HG03135 (cell line): Measurements from ENCODE around the gene TTLL10.

ENCODE experiments used
- ATAC-seq: cut with Tn5 transposase; IDR thresholded peaks from one replicate; pipeline ENCODE4 v1.9.1; 2021; ENCODE audit warnings: mild to moderate bottlenecking, moderate library complexity; ENCODE audit not compliant: unreplicated experiment

The TTLL10 gene

GRCh38 chr1:1173793-1174415 lies at the start of gene TTLL10:
Gene TTLL10, plus strand, starts transcription at chr1:1173880. Its CDS starts 5,336 bp downstream, at chr1:1179216.
- ATAC-seq, result no peak

- ATAC-seq, result no peak
Observed at GRCh38 chr1:1124508-1124785, 49.2 kb upstream of the TTLL10 start.

- ATAC-seq, result no peak
Observed at GRCh38 chr1:1124786-1125642, 48.7 kb upstream of the TTLL10 start.

DNA sequence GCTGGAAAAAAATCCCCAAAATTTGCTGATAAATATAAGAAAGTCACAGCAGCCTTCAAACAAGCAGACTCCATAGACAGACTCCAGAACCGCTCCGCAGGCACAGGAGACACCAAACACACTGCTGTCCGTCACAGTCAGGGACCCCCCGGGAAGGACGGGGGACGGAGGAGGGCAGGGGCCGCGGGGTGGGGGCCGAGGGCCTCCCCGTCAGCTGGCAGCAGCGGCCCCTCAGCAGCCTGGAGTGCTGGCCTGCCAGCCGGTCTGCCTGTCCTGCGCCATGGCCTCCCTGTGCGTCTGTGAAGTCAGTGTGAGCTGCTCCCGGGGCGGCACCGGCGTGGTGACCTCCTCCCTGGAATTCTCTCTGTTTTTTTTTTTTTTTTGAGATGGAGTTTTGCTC lies 47.7 kb upstream of the TTLL10 start:
- ATAC-seq, result no peak

DNA sequence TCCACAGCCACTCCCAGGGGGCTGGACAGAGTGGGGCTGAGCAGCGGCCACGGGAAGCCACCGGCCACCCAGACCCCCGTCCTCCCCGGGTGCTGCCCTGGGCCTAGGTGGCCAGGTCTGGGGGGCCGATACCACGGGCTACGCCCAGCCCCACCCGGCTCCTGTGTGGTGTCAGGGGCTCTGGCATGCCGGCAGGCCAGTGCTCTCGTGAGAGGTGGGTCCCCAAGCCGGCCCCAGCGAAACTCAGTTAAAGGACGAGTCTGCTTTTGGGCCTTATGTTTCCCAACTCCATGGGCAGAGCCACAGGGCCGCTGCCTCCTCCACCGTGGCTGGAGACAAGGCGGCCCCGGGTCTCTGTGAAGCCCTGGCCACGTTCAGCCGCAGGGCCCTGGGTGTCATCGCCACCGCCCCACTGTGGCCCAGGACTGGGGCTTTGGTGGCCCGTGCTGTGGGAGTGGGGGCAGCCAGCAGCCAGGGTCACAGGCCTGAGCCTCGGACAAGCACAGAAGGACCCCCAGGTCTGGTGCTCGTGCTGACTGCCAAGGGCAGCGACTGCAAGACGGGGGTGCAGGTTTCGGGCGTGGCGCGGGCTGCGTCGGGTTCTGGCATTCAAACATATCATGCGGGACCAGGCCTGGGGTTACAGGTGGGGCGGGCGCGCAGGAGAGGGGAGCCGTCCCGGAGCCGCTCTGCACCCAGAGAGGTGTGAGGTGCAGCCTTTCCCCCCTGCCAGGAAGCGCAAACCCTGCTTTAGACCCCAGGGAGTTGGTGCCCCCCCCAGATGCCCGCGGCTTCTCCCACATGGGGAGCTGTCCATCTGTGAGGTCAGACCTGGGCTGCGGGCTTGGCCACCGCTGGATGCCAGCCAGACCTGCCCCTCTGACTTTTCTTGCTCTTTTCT lies 45.9 kb upstream of the TTLL10 start:
- no peak for ATAC-seq

DNA sequence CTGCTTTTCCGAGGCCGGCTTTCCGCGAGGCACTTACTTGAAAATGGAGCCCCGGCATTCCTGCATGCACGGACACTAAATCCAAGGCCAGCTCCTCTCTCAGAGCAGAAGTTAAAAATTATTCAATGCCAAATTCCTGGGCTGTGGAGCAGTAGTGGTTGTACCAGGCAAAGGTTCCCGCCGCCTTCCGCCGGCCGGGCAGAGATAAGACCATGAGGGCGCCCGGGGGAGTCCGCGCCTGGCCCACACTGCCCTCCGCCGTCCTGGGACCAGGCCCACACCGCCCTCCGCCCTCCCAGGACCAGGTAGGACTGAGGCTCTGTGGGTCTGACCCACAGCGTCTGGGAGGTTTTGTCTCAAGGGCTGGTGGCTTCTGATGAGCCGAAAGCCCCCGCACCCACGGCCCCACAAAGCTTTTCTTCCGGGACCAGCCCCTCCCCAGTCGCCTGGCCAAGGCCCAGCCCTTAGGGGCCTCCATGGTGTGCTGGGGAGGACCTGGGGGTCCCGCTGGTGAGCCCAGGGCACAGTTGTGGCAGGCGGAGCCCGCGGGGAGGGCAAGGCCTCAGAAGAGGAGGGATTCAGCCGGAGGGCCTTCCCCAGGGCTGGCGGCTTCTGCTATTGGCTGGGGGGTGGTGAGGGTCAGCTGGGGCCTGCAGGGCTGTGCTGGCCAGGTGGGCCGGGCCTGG lies 45.1 kb upstream of the TTLL10 start:
- ATAC-seq, result no peak

DNA sequence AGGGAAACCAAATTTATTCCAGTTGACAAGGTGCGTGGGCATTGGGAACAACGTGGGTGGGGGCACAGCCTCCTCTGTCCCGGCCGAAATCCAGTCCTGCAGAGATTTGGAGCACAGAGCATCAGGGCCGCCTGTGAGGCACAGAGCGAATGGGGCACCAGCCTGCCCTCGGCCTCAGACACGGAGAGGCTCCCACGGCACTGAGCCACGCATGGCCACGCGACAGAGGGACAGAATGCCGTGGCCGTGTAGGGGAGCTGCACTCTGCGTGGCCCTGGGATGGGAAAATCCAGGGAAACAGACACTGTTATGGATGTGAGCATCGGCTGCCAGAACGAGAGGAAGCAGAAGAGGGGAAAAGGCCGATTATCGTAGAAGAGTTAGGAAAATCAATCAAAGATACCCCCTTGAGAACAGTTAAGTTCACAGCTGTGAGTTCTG lies 44.3 kb upstream of the TTLL10 start:
- ATAC-seq, result no peak

DNA sequence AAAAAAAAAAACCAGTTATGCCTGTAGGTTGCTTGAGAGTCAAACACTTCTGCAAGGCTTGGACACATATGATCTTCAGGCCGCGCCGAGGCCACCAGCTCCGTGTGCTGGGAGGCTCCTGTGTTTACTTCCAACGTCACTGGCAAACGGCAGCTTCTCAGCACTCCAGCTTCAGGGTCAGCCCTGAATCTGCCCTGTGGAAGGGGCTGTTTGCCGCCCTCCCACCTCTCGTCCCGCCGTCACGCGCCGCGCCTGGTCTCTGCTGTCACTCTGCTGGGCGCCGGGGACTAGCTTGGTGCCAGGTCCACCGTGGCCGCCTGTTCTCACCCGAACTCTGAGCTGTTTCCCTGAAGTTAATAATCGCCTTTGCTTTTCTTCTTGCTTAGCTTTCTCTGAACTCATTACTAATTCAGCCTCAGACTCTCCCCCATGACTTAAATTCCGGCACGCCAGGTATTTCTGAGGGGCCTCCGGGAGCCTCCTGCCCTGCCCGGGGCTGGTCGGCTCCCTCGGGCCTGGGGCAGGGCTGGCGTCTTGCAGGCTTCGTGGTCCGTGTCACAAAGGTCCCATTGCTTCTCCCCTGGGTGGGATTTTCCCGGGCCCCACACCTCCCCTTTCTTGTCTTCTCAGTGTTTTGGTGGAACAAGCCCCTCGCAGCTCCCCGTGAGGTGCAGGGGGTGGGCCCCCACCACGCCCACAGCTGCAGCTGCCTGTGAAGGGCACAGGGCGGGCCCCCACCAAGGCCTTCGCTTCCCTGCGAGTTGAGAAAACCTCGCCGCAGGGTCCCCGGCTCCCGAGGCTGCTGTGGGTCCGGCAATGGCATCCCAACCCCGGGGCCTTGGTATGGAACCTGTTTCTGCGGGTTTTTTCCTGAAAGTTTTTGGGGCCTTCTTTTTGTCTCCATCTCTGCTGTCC lies 43.2 kb upstream of the TTLL10 start:
- ATAC-seq, result no peak

DNA sequence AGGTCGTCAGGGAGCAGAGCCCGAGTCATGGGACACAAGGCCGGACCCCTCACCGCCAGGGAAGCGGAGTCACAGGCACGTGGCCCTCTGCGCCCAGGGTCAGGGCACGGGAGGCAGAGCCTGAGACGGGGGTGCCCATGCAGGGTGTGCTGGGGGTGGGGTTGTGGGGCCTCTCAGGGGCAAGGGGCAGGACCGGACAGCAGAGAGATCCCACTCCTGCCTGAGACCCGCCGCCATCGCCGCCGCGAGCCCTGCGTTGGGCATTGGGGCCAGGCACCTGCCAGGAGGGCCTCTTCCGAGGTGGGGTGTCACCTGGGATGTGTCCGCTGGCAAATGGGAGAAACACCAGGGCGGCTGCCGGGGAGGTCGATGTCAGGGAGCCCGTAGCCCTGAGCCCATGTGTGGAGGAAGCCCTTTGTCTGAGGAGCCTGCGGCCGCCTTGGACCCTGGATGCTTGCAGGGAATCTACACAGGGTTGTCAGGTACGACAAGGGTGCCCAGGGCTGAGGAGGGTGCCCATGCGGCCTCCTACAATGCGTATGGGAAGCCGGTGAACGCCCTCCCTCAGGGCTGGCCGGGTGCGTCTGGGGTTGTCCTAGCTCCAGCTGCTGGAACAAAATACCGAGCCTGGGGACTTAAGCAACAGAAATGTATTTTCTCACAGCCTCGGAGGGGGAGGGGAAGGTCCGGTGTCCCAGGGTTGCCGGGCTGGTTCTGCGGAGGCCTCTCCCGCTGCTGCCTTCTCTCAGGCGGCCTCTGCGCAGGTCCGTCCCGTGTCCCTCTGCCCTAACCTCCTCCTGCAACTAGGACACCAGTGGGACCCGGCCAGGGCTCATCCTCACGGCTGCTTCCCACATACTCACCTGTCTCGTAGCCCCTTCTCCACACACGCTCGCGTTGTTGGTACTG lies 41.4 kb upstream of the TTLL10 start:
- no peak for ATAC-seq

- ATAC-seq, result no peak
Observed at GRCh38 chr1:1132956-1133750, 40.5 kb upstream of the TTLL10 start.

DNA sequence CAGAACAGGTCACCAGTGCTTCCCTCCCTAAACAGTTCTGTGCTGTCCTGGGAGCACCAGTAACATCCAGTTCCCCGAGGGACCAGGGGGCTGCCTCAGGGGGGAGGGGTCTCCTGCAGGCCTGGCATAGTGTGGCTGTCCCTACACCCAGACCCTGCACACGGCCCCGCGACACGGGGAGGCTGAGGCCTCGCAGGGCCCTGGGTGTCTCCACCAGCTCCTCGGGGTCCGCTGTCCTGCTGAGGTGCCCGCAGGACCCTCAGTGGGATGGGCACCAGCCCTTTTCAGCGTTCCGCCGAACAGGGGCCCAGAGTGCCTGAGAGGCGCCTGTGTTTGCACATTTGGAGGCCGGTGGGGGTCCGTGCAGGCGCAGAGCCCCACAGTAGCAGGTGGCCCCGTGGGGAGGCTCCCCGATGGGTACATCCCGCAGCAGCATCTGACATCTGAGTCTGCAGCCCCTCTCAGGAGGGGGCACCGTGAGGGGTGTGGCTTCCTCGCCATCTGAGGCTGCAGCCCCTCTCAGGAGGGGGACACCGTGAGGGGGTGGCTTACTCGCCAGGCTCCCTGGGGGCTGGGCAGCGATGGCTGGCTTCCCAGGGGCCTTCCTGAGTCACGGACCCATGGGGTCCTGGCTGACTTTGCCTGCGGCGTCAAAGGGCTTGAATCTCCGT lies 39.2 kb upstream of the TTLL10 start:
- no peak for ATAC-seq

DNA sequence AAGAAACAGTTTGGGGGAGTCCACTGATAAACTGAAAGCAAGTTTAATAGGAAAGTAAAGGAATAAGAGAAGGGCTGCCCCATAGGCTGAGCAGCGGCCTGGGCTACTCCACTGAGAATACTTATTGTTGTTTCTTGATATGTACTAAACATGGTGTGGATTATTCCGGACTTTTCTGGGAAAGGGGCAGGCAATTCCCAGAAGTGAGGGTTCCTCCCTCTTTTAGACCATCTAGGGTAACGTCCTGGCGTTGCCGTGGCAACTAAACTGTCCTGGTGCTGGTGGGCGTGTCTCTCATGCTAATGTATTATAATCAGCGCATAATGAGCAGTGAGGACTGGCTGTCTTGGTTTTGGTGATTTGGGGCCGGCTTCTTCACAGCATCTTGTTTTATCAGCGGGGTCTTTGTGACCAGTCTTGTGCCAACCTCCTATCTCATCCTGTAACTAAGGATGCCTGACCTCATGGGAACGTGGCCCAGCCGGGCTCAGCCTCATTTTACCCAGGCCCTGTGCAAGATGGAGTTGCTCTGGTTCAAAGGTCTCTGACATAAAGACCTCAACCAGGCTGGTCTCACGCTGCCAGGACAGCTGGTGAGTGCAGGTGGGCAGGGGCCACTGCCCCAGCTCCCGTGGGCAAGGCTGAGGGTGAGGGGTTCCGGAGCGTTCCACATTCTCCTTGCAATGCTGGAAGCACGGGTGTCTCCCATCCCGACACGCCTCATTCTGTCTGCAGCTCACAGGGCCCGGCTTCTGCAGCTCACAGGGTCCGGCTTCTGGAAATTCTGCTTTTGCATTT lies 38.1 kb upstream of the TTLL10 start:
- ATAC-seq, result no peak

GRCh38 chr1:1136547-1137230 lies 37.0 kb upstream of the TTLL10 start:
- no peak for ATAC-seq

GRCh38 chr1:1137256-1138045 lies 36.2 kb upstream of the TTLL10 start:
- no peak for ATAC-seq

- ATAC-seq, result no peak
Observed at GRCh38 chr1:1140673-1141072, 33.0 kb upstream of the TTLL10 start.
